IPS-NIHi11 (cell line): ENCODE results near the gene OOSP2.

Experiments
- DNase-seq: peaks from one replicate; pipeline ENCODE4 v3.0.0; 2012; ENCODE audit warnings: mixed read lengths, low spot score

Gene OOSP2

GRCh38 chr11:60080535-60080934 is 40.3 kb downstream of the OOSP2 start:
- no peak for DNase-seq

GRCh38 chr11:60084631-60085273 is 44.5 kb downstream of the OOSP2 start:
- DNase-seq, result no peak

- no peak for DNase-seq
Observed at GRCh38 chr11:60085909-60086308, 45.7 kb downstream of the OOSP2 start.

GRCh38 chr11:60087239-60087638 is 47.0 kb downstream of the OOSP2 start:
- no peak for DNase-seq

- DNase-seq, result no peak
Observed at GRCh38 chr11:60088364-60088763, 48.2 kb downstream of the OOSP2 start, which contains the start of gene MS4A2. Gene MS4A2 (plus strand): TSS chr11:60088664. CDS start chr11:60088766, 102 bp downstream.

- DNase-seq, result no peak
Observed at GRCh38 chr11:60095477-60096120, 55.4 kb downstream of the OOSP2 start.

- no peak for DNase-seq
Observed at GRCh38 chr11:60097189-60097588, 57.0 kb downstream of the OOSP2 start.
